NCI-H1417 (cell line): ENCODE measurements around the gene ANK2.
A peak's percentile ranks its signal among the peaks of the same experiment; 100 is the strongest.
"Not testable (repeated sequence)": the region's sequence is repeated elsewhere in the genome, so short reads cannot be mapped to it uniquely, and the experiment has no call there.

Source experiments
- DNase-seq, 3 experiments: peaks; one replicate each; lab custom pipeline; 2025; lab: John Stamatoyannopoulos, UW

Gene ANK2

GRCh38 chr4:113189546-113189945, 140.1 kb downstream of the ANK2 start:
- DNase-seq, result no peak

GRCh38 chr4:113209153-113209552, 159.7 kb downstream of the ANK2 start:
- no peak for DNase-seq

- no peak for DNase-seq
These were observed 160.3 kb downstream of the ANK2 start for GRCh38 chr4:113209652-113210320.

GRCh38 chr4:113212613-113213012, 163.2 kb downstream of the ANK2 start:
- peak in 1 of 3 experiments; percentile 10 for DNase-seq

GRCh38 chr4:113221990-113222389, 172.5 kb downstream of the ANK2 start:
- no peak for DNase-seq

GRCh38 chr4:113222471-113222870, 173.0 kb downstream of the ANK2 start:
- no peak for DNase-seq

- no peak for DNase-seq
These were observed 173.5 kb downstream of the ANK2 start for GRCh38 chr4:113223001-113223400.

GRCh38 chr4:113232194-113232593, 182.7 kb downstream of the ANK2 start:
- DNase-seq, result no peak

GRCh38 chr4:113236916-113237315, 187.5 kb downstream of the ANK2 start:
- no peak for DNase-seq

- no peak for DNase-seq
These were observed 193.9 kb downstream of the ANK2 start for GRCh38 chr4:113243312-113243711.

- not testable (repeated sequence) for DNase-seq
These were observed 195.3 kb downstream of the ANK2 start for GRCh38 chr4:113244747-113245146.

- no peak for DNase-seq
These were observed 198.9 kb downstream of the ANK2 start for GRCh38 chr4:113248320-113248719.

- DNase-seq, result no peak
These were observed 206.2 kb downstream of the ANK2 start for GRCh38 chr4:113255628-113256027.

GRCh38 chr4:113256946-113257345, 207.5 kb downstream of the ANK2 start:
- DNase-seq, result no peak

- DNase-seq, result no peak
These were observed 211.2 kb downstream of the ANK2 start for GRCh38 chr4:113260688-113261087.

- no peak for DNase-seq
These were observed 213.8 kb downstream of the ANK2 start for GRCh38 chr4:113263274-113263673.

- DNase-seq, result no peak
These were observed 221.3 kb downstream of the ANK2 start for GRCh38 chr4:113270520-113271319.

GRCh38 chr4:113272523-113272922, 223.1 kb downstream of the ANK2 start:
- DNase-seq, result no peak

- no peak for DNase-seq
These were observed 224.3 kb downstream of the ANK2 start for GRCh38 chr4:113273721-113274220.

- no peak for DNase-seq
These were observed 227.2 kb downstream of the ANK2 start for GRCh38 chr4:113276464-113277170.

GRCh38 chr4:113278324-113278934, 229.0 kb downstream of the ANK2 start:
- DNase-seq, result peak; percentile 30 to 84 (median 51)

- DNase-seq, result no peak
These were observed 236.0 kb downstream of the ANK2 start for GRCh38 chr4:113285501-113285900.
